ENCODE measurements around the gene INSL3. TPM values are rescaled to one million over a fixed set of nuclear protein-coding genes. Genes with fewer than 3 reads are reported as not detected.

The INSL3 gene
- total and polyA plus RNA-seq, 2 of the 8 experiments (the other 6 are each of a cell fraction or from before 2014, with no cell fraction given), result 0.41 to 1.5 TPM

- TF ChIP-seq USF2 (IDR thresholded peaks at IDR 0.05; ENCODE audit: low read length) (no peak), TAF1 (IDR thresholded peaks at IDR 0.05; ENCODE audit: low read depth, low read length) (no peak), BCL11A (IDR thresholded peaks at IDR 0.05; ENCODE audit: low read depth in 2 of 2, low read length in 2 of 2) (no peak), YY1 (IDR thresholded peaks at IDR 0.05; ENCODE audit: low read depth, low read length) (no peak)
- H3K56ac ChIP-seq (replicated peaks; ENCODE audit: insufficient read length, low read depth, low read length), result no peak overlapping the region
- H3K4ac ChIP-seq (replicated peaks; ENCODE audit: insufficient read length, low read depth, low read length), result no peak overlapping the region
- H2AK5ac ChIP-seq (ENCODE audit: low read depth, low read length), result no peak overlapping the region
- H2BK120ac ChIP-seq (replicated peaks; ENCODE audit: low read depth, low read length), result no peak overlapping the region
- no peak overlapping the region for H2BK12ac ChIP-seq (ENCODE audit: low read depth, low read length)
- no peak overlapping the region for H4K91ac ChIP-seq (replicated peaks; ENCODE audit: insufficient read length, low read length)
- 83% methylated on average over 6 of the region's 6 CpGs; no CpG with 5 or more reads in 1 of the 2 experiments for WGBS, 2 experiments (ENCODE audit: extremely low coverage in 1 of 2, insufficient coverage in 1 of 2, insufficient read length in 1 of 2, insufficient replicate concordance in 2 of 2, low coverage in 1 of 2, low lambda C conversion rate in 2 of 2, missing lambda C conversion rate in 1 of 2)
- H4K8ac ChIP-seq (ENCODE audit: extremely low read depth, insufficient read depth, low read length), result no peak overlapping the region
- peak overlapping the region in 1 of 4 experiments; percentile 69; a peak in 2 of 8 replicates for H3K4me3 ChIP-seq (ENCODE audit: extremely low read depth in 1 of 4, insufficient read depth in 2 of 4, low read depth in 3 of 4, low read length in 4 of 4)
- H3K27ac ChIP-seq (ENCODE audit: low read depth, low read length), result no peak overlapping the region
- H3K79me2 ChIP-seq (ENCODE audit: control insufficient read depth in 1 of 2, insufficient read depth in 2 of 2, low read length in 2 of 2), result no peaks in the 10 kb centered on the region
- H2BK15ac ChIP-seq (ENCODE audit: low read length), result no peak overlapping the region
- DNase-seq (ENCODE audit: low read depth in 1 of 2, low spot score in 2 of 2) (no peak), FAIRE-seq (no peak)
- no peaks in the 10 kb centered on the region for H3K79me1 ChIP-seq (ENCODE audit: low read depth, low read length)
- no peak overlapping the region for H2BK20ac ChIP-seq (ENCODE audit: low read length)
- H4K20me1 ChIP-seq (replicated peaks in 1 of 2; ENCODE audit: control insufficient read depth in 1 of 2, insufficient read depth in 2 of 2, low read length in 2 of 2), result no peaks in the 10 kb centered on the region
- no peak overlapping the region for H3K18ac ChIP-seq (ENCODE audit: extremely low read depth, low read length)
- CTCF ChIA-PET (ENCODE audit: partially characterized antibody), result interaction anchor here (0.6 to 2.7 kb wide), 7 partner anchors 11 to 232 kb away, joined by 3 to 11 read pairs (median 4); partner anchors contain the start of gene RPL18A
- H3K14ac ChIP-seq (ENCODE audit: insufficient read length), result no peak overlapping the region
- H3K36me3 ChIP-seq (ENCODE audit: control insufficient read depth in 2 of 4, insufficient read depth in 4 of 4, low read length in 3 of 4), result no peaks in the 10 kb centered on the region
- POLR2A ChIA-PET (ENCODE audit: partially characterized antibody), result interaction anchor here (0.9 to 3.7 kb wide), 4 partner anchors 8 to 190 kb away, joined by 3 to 12 read pairs (median 6); partner anchors contain the start of gene RPL18A
- no peak overlapping the region for H4K5ac ChIP-seq (ENCODE audit: insufficient read length, low read depth, low read length)
- peaks cover 0 to 6% (median 4%) of the 10 kb centered on the region in 4 experiments; a peak in 5 of 7 replicates for H3K4me1 ChIP-seq (replicated peaks in 1 of 4; ENCODE audit: control insufficient read depth in 3 of 4, insufficient read depth in 4 of 4, low read length in 3 of 4)
- H3K23me2 ChIP-seq (ENCODE audit: low read depth, low read length), result peaks cover 12% of the 10 kb centered on the region; the same call in 1 of the 2 replicates
- no peak overlapping the region for H2AFZ ChIP-seq (ENCODE audit: low read length)
- no peak overlapping the region for H3K23ac ChIP-seq (ENCODE audit: insufficient read length)
- H2BK5ac ChIP-seq (ENCODE audit: low read depth, low read length), result no peak overlapping the region
- no peaks in the 10 kb centered on the region for H3K9me3 ChIP-seq (ENCODE audit: insufficient read depth in 2 of 2, low read depth in 1 of 2, low read length in 1 of 2)
- H3K4me2 ChIP-seq (ENCODE audit: insufficient read depth in 1 of 2, low read depth in 2 of 2, low read length in 2 of 2), result peak overlapping the region in 1 of 2 experiments; percentile 71; a peak in 1 of 4 replicates
- H3K27me3 ChIP-seq (replicated peaks in 1 of 4; ENCODE audit: control insufficient read depth in 3 of 4, extremely low read depth in 1 of 4, insufficient read depth in 3 of 4, low read length in 3 of 4), result peaks cover 0 to 9% (median 7%) of the 10 kb centered on the region in 4 experiments; a peak in 6 of 7 replicates
- no peak overlapping the region for H3K9ac ChIP-seq (replicated peaks in 1 of 4; ENCODE audit: extremely low read depth in 1 of 4, low read depth in 3 of 4, low read length in 3 of 4)
These were observed 25.1 kb downstream of the INSL3 start for GRCh38 chr19:17796013-17796837.

Data from H1 (cell line).